NCI-H774 (cell line): ENCODE results near the gene FES.

Experiments
- DNase-seq: peaks from one replicate; lab custom pipeline; 2025; lab: John Stamatoyannopoulos, UW

FES gene

GRCh38 chr15:90876512-90877170 is 7.7 kb upstream of the FES start:
- no peak for DNase-seq

DNA sequence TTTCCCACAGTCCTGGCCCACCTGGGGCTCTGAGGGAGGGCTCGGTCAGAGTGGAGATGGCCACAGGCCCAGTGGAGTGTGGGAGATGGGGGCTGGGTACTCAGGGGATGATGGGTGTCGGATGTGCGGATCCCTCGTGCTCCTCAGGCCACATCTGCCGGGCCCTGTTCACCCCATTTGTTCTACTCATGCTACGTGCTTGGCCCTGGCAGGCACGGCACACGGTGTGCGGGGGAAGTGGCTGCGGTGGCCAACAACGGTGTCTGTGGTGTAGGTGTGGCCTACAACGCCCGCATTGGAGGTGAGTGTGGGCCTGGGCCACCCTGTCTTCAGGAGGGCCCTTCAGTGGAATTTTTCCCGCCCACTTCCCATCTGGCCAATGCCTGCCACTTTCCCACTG is 7.0 kb upstream of the FES start:
- no peak for DNase-seq

DNA sequence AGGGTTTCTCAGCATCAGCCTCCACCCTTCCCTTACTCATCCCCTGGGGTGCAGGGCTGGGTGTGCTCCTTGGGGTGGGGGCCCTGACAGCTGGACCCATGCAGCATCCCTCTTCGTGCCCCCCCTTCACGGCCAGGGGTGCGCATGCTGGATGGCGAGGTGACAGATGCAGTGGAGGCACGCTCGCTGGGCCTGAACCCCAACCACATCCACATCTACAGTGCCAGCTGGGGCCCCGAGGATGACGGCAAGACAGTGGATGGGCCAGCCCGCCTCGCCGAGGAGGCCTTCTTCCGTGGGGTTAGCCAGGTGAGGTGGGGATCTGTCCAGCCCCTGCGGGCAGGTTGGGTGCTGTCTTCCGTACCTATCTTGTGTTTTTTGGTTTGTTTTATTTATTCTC is 6.3 kb upstream of the FES start:
- no peak for DNase-seq

GRCh38 chr15:90878660-90879059 is 5.6 kb upstream of the FES start:
- DNase-seq, result no peak

- DNase-seq, result no peak
Measured at GRCh38 chr15:90879730-90880366, 4.5 kb upstream of the FES start.

DNA sequence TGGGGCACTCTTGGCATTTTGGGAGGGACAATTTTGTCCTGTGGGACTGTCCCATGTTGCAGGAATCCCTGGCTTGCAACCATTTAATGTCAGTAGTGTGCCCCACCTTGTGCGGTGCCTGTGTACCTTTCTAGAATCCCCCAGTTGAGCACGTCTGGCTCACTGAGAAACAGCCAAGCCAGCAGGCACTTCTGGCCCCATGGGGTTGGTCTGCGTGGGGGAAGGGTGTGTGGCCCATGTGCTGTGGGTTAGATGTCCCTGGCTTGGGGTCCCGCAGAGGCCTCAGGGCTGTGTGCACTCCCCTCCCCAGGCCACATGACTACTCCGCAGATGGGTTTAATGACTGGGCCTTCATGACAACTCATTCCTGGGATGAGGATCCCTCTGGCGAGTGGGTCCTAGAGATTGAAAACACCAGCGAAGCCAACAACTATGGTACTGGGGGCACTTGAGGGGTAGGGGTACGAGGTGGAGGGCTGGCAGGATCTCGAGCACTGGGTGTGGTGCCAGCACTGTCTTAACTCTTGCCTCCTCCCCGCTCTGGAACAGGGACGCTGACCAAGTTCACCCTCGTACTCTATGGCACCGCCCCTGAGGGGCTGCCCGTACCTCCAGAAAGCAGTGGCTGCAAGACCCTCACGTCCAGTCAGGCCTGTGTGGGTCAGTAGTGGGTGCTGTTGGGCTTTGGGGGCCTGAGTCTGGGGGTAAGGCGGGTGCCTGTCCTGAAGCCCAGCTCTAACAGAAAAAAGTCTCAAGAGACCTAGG is 3.7 kb upstream of the FES start:
- DNase-seq, result no peak

DNA sequence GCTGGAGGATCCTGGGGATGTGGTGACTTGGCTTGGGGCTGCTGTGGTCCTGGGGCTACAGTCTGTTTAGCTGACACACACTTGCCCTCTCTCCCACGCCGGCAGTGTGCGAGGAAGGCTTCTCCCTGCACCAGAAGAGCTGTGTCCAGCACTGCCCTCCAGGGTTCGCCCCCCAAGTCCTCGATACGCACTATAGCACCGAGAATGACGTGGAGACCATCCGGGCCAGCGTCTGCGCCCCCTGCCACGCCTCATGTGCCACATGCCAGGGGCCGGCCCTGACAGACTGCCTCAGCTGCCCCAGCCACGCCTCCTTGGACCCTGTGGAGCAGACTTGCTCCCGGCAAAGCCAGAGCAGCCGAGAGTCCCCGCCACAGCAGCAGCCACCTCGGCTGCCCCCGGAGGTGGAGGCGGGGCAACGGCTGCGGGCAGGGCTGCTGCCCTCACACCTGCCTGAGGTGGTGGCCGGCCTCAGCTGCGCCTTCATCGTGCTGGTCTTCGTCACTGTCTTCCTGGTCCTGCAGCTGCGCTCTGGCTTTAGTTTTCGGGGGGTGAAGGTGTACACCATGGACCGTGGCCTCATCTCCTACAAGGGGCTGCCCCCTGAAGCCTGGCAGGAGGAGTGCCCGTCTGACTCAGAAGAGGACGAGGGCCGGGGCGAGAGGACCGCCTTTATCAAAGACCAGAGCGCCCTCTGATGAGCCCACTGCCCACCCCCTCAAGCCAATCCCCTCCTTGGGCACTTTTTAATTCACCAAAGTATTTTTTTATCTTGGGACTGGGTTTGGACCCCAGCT is 2.9 kb upstream of the FES start:
- no peak for DNase-seq

- no peak for DNase-seq
Measured at GRCh38 chr15:90881978-90882721, 2.2 kb upstream of the FES start.

DNA sequence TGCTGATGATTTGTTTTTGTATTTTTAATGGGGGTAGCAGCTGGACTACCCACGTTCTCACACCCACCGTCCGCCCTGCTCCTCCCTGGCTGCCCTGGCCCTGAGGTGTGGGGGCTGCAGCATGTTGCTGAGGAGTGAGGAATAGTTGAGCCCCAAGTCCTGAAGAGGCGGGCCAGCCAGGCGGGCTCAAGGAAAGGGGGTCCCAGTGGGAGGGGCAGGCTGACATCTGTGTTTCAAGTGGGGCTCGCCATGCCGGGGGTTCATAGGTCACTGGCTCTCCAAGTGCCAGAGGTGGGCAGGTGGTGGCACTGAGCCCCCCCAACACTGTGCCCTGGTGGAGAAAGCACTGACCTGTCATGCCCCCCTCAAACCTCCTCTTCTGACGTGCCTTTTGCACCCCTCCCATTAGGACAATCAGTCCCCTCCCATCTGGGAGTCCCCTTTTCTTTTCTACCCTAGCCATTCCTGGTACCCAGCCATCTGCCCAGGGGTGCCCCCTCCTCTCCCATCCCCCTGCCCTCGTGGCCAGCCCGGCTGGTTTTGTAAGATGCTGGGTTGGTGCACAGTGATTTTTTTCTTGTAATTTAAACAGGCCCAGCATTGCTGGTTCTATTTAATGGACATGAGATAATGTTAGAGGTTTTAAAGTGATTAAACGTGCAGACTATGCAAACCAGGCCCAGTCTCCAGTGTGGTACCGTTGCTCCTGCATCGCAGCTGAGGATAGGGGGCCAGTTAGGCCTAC is 1.4 kb upstream of the FES start:
- no peak for DNase-seq

DNA sequence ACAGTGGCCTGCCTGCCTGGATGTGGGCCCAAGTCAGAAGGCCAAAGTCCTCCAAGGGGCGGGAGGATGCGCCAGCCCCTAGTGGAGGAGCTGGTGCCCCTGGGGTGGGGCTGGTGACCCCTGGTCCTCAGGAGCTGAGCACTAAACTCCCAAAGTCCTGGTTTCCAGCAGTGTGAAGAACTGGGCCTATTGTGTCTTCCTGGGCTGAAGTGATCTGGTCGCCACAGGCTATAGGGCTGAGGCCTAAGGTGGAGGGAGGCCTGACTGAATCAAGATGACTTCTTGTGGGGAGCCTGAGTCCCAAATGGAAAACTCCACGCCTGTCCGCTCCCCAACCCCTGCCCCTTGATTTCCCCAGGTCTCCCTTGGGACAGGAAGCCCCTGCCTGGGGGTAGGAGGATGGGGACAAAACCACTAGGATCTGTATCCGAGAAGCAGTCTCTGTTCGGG is 753 bp upstream of the FES start:
- DNase-seq, result no peak

DNA sequence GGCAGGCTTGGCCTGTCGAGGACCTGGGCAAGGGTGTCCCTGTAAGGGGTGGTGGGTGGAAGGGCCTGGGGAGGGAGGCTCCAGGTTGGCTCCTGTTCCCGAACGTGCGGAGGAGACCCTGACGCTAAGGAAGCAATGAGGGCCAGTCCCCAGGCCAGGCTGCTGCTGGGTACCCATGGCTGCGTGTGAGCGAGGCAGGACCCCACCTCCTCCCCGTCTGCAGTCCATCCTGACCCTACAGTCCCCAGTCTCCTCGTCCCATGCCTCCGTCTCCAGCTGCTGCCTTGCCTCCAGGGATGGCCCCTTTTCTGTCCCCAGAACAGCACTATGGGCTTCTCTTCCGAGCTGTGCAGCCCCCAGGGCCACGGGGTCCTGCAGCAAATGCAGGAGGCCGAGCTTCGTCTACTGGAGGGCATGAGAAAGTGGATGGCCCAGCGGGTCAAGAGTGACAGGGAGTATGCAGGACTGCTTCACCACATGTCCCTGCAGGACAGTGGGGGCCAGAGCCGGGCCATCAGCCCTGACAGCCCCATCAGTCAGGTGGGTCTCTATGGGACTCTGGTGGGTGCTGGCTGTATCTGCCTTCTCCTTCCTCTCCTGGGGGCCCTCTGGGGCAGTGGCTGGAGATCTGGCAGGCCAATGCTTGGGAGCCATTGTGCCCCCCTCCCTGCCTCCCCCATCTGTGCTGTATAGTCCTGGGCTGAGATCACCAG is 571 bp downstream of the FES start:
- DNase-seq, result no peak

- peak; percentile 17 for DNase-seq
Measured at GRCh38 chr15:90885432-90886290, 1.4 kb downstream of the FES start.

DNA sequence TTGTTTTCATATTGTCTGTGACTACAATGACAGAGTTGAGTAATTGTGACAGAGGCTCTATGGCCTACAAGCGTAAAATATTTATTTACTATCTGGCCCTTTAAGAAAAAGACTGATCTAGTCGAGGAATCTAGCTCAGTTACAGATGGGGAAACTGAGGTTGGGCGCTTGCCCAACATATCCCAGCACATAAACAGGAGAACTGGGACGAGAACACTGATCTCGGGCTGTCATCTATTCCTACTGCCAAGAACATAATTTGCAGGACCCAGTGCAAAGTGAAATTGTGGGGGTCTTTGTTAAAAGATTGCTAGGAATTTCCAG is 1.9 kb downstream of the FES start:
- no peak for DNase-seq

GRCh38 chr15:90887037-90887481 is 2.8 kb downstream of the FES start:
- DNase-seq, result no peak

DNA sequence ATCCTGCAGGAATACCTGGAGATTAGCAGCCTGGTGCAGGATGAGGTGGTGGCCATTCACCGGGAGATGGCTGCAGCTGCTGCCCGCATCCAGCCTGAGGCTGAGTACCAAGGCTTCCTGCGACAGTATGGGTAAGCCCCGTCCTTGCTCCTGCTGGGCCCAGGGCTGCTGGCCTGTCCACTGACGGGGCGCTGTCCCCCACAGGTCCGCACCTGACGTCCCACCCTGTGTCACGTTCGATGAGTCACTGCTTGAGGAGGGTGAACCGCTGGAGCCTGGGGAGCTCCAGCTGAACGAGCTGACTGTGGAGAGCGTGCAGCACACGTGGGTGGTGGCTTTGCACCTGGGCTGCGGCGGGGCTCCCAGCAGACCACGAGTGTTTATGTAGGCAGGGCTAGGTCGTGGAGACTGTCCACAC is 5.0 kb downstream of the FES start:
- DNase-seq, result no peak

DNA sequence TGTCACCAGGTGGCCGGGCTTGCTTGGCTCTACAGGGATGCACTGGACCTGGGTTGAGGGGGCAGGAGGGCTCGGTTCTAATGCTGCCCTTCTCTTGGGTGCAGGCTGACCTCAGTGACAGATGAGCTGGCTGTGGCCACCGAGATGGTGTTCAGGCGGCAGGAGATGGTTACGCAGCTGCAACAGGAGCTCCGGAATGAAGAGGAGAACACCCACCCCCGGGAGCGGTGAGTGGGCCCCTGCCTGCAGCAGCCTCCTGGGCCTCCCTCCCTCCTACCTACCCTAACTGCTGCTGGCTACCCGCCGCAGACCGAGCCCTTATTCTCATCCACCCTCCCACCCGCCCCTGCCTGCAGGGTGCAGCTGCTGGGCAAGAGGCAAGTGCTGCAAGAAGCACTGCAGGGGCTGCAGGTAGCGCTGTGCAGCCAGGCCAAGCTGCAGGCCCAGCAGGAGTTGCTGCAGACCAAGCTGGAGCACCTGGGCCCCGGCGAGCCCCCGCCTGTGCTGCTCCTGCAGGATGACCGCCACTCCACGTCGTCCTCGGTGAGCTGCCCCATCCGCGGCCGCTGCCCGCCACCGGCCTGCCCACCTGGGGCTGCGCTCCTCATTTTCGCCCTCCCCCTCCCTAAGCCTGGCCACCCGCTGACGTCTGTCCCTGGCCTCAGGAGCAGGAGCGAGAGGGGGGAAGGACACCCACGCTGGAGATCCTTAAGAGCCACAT is 5.6 kb downstream of the FES start:
- DNase-seq, result no peak

DNA sequence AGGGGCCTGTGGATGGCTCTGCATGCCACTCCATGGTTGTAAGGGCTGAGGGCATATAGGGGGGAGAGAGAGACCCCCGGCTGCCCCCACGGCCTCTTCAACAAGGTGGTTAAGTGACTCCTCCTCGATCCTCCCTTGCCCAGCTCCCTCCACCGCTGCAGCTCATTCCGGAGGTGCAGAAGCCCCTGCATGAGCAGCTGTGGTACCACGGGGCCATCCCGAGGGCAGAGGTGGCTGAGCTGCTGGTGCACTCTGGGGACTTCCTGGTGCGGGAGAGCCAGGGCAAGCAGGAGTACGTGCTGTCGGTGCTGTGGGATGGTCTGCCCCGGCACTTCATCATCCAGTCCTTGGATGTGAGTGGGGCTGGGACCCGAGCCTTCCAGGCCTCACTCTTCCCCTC is 6.5 kb downstream of the FES start:
- no peak for DNase-seq

- DNase-seq, result no peak
Measured at GRCh38 chr15:90891346-90891949, 7.1 kb downstream of the FES start.
